Mucosa of descending colon (tissue), 3 donors: ENCODE results near the gene SACM1L. TPM values are rescaled to one million over a fixed set of nuclear protein-coding genes. Genes with fewer than 3 reads are reported as not detected.
A peak's percentile ranks its signal among the peaks of the same experiment; 100 is the strongest.
"Not testable (repeated sequence)": the region's sequence is repeated elsewhere in the genome, so short reads cannot be mapped to it uniquely, and the experiment has no call there.

Experiments used
- ATAC-seq: fragments of 200-7000 bp; cut with Tn5 transposase; one replicate; pipeline ENCODE4 v1.9.1; 2020; ENCODE audit warnings: mild to moderate bottlenecking, moderate library complexity
- DNase-seq, 3 donors: peaks; one replicate each; pipeline ENCODE4 v3.0.0-alpha.2; 2020
- H3K36me3 ChIP-seq: fragments of 200-600 bp; one replicate; pipeline ENCODE4 v1.8.0; 2021; ENCODE audit warnings: low read depth, mild to moderate bottlenecking
- H3K4me1 ChIP-seq: fragments of 200-600 bp; one replicate; pipeline ENCODE4 v1.8.0; 2021; ENCODE audit warnings: low read depth, mild to moderate bottlenecking
- H3K4me3 ChIP-seq: fragments of 200-600 bp; one replicate; pipeline ENCODE4 v1.8.0; 2021; ENCODE audit warnings: mild to moderate bottlenecking
- H3K9me3 ChIP-seq: fragments of 200-600 bp; one replicate; pipeline ENCODE4 v1.8.0; 2021; ENCODE audit warnings: mild to moderate bottlenecking
- intact Hi-C, 2 donors: fragments of 100-400 bp; cut with DNase I in 1 of 2; cut with micrococcal nuclease in 1 of 2; formaldehyde crosslinking; loops; one replicate each; pipeline versions ENCODE4 v1.11.0 to v1.11.1; 2022; cut with DNase I, micrococcal nuclease
- total RNA-seq, 3 donors: library from RNA; stranded (reverse); fragmentation: NEBNext Ultra II Directional in 2 of 3; extraction: Animal tissue kit (Norgen Biotek cat#: 25700) in 2 of 3; gene quantifications; one replicate each; pipeline versions ENCODE4 v1.2.1 to v1.2.4, GENCODE V29; 2021 to 2023
- TF ChIP-seq, protein P1 (sequence below): fragments of 200-600 bp; IDR thresholded peaks from one replicate; pipeline ENCODE4 v1.8.0; 2022; ENCODE audit warnings: antibody characterized with exemption, mild to moderate bottlenecking
- donor health status: DM: no; HTN: no; CAD: no; lungs with moderate emphysema.
- donor health status: DM: no; HTN: no; CAD: no.
- donor health status: DM: no; HTN: yes; CAD: no.

SACM1L gene
- total RNA-seq, 3 donors from 2014 or later, result 54.1 to 62.6 (median 57.2) TPM

DNA sequence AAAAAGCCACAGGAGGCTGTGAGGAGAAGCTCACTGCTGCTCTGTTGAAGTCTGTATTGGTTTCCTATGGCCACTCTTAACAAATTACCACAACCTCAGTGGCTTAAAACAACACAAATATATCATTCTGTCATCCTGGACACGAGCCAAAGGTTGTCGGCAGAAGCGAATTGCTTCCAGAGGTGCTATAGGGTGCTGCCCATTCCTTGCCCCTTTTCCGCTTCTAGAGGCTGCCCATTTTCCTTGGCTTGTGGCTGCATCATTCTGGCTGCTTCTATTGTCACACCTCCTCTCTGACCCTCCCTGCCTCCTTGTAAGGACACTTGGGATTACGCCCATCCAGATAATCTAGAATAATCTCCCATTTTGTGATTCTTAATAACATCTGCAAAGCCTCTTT is 6.4 kb upstream of the SACM1L start:
- Histone ChIP-seq H3K36me3 (no peaks in the 10 kb centered on the region), H3K9me3 (peaks cover 3% of the 10 kb centered on the region), H3K4me1 (no peaks in the 10 kb centered on the region), H3K4me3 (no peak overlapping the region)
- TF ChIP-seq, protein P1, sequence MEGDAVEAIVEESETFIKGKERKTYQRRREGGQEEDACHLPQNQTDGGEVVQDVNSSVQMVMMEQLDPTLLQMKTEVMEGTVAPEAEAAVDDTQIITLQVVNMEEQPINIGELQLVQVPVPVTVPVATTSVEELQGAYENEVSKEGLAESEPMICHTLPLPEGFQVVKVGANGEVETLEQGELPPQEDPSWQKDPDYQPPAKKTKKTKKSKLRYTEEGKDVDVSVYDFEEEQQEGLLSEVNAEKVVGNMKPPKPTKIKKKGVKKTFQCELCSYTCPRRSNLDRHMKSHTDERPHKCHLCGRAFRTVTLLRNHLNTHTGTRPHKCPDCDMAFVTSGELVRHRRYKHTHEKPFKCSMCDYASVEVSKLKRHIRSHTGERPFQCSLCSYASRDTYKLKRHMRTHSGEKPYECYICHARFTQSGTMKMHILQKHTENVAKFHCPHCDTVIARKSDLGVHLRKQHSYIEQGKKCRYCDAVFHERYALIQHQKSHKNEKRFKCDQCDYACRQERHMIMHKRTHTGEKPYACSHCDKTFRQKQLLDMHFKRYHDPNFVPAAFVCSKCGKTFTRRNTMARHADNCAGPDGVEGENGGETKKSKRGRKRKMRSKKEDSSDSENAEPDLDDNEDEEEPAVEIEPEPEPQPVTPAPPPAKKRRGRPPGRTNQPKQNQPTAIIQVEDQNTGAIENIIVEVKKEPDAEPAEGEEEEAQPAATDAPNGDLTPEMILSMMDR, result no peak
- DNase-seq, result no peak
- ATAC-seq, result no peak
- intact Hi-C loops, result no loop called here

DNA sequence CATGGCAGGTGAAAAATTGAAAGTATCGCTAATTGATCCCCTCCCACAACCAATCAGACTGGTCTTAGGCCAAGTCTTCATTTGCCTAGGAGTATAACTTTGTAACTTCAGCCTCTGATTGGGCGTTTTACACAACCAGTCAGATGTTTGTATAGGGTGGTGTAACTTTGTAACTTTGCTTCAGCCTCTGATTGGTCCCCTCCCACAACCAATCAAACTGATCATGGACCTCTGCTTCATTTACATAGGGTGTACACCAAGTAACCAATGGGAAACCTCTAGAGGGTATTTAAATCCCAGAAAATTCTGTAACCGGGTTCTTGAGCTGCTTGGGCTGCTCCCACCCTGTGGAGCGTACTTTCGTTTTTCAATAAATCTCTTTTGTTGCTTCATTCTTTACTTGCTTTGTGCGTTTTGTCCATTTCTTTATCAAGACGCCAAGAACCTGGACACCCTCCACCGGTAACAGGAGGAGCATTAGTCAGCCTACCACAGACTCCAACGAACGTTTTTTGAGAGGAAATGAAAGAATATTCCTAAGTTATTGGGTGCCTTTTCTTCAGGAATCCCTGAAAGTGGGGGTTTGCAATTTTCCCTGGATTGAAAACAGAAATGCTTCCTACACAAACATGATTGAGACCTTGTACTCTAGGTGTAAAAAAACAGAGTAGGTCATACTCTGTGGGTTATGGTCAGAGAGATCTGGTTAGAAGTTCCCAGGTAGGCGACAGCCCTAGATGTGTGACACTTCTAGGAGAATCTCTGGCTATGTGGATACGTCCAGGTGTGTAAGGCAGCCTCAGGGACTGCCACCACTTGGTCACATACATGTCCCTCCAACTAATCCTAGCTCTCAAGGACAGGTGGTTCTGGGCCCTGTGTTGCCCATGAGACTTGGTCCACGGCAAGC is 5.5 kb upstream of the SACM1L start:
- TF ChIP-seq, protein P1, result no peak
- ATAC-seq (no peak), DNase-seq (no peak)
- Histone ChIP-seq H3K4me3 (no peak overlapping the region), H3K9me3 (peaks cover 3% of the 10 kb centered on the region), H3K36me3 (no peaks in the 10 kb centered on the region), H3K4me1 (peaks cover 4% of the 10 kb centered on the region)
- intact Hi-C loops, result no loop called here

DNA sequence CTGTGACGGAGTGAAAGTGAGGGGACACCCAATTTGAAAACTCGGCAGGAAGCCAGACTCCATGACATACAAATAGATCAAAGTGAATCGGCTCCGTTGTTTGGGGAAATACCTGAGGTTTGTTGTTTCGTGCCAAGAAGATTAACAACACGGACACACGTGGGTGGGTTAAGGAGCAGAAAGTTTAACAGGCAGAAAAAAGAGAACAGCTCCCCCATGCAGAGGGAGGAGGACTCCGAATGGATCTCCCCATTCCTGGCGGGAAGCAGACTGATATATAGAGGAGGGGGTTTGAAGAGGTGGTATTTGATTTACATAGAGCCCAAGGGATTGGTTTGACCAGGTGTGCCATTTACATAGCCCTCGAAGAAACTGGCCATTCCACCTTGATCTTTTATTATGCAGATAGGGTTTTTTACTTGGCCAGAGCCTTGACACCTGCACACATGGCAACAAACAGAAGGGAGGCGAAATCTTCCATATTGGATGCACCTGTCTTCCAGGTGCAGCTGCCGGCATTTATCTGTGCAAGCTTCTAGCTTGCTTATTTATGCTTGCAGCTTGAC is 4.8 kb upstream of the SACM1L start:
- H3K4me1 ChIP-seq, result peaks cover 5% of the 10 kb centered on the region
- TF ChIP-seq, protein P1, result no peak
- peaks cover 3% of the 10 kb centered on the region for H3K9me3 ChIP-seq
- DNase-seq, result no peak
- H3K36me3 ChIP-seq, result no peaks in the 10 kb centered on the region
- ATAC-seq, result no peak
- H3K4me3 ChIP-seq, result no peak overlapping the region
- intact Hi-C loops, result no loop called here

DNA sequence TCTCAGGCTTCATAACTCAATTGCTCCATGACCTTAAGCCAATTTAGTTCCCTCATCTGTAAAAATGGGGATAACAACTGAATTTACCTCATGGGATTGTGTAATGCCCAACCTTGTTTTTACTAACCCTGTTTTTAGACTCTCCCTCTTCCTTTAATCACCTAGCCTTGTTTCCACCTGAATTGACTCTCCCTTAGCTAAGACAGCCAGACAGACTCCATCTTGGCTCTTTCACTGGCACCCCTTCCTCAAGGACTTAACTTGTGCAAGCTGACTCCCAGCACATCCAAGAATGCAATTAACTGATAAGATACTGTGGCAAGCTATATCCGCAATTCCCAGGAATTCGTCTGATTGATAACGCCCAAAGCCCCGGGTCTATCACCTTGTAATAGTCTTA is 3.5 kb upstream of the SACM1L start:
- H3K36me3 ChIP-seq, H3K4me1 ChIP-seq, ATAC-seq, H3K9me3 ChIP-seq, H3K4me3 ChIP-seq, DNase-seq, intact Hi-C loops: not testable (repeated sequence)

DNA sequence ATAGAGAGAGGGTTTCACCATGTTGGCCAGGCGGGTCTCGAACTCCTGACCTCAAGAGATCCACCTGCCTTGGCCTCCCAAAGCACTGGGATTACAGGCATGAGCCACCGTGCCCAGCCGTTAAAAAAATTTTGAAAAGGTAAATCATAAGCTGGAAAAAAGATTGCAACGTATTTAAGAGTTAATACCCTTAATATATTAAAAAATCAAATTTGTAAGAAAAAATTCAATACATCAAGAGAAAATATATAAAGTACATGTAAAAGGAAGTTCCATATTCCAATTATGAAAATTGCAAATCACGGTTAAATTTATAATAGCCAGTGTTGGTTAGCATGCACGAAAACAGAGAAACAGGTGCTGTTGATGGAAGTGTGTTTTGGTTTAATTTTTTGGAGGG is 2.3 kb upstream of the SACM1L start:
- peaks cover 17% of the 10 kb centered on the region for H3K4me1 ChIP-seq
- peaks cover 3% of the 10 kb centered on the region for H3K9me3 ChIP-seq
- TF ChIP-seq, protein P1, result no peak
- intact Hi-C loops, result no loop called here
- DNase-seq, result no peak
- no peak for ATAC-seq
- H3K36me3 ChIP-seq, result no peaks in the 10 kb centered on the region
- no peak overlapping the region for H3K4me3 ChIP-seq

DNA sequence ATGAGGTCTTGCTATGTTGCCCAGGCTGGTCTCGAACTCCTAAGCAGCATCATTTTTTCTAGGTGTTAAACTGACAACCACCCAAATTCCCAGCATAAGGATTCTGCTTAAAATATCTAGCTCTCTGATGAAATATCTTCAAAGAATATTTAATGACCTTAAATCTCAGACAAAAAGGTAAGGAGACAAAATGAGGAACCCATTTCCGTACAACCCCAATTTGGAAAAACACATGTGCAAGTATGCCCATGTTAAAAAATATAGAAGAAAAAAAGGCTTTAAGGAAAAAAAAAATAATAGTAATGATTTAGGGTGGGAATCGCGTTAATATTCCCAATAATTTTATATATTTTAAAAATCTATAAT is 1.4 kb upstream of the SACM1L start:
- DNase-seq (no peak), ATAC-seq (no peak)
- peak overlapping the region; percentile 10 for H3K4me3 ChIP-seq
- TF ChIP-seq, protein P1, result no peak
- intact Hi-C loops, result no loop called here
- no peaks in the 10 kb centered on the region for H3K36me3 ChIP-seq
- H3K4me1 ChIP-seq, result peaks cover 23% of the 10 kb centered on the region
- H3K9me3 ChIP-seq, result peaks cover under 1% of the 10 kb centered on the region
